H4 (cell line): Measurements from ENCODE around the gene CHADL. TPM values are rescaled to one million over a fixed set of nuclear protein-coding genes. Genes with fewer than 3 reads are reported as not detected.

ENCODE experiments used
- DNase-seq: peaks from one replicate; pipeline ENCODE4 v3.0.0-alpha.2; 2015; ENCODE audit warnings: low spot score
- total RNA-seq: library from RNA; depleted of rRNA; stranded (reverse); fragments of >200 nt; shearing (Covaris generic); gene quantifications from 2 replicates; pipeline ENCODE4 v1.2.3, GENCODE V29; 2014

The CHADL gene
- total RNA-seq, 1 experiment from 2014 or later = not detected

GRCh38 chr22:41256254-41257253 is 15.8 kb upstream of the CHADL start:
- peak; percentile 49 for DNase-seq

- DNase-seq = no peak
These were observed 13.5 kb upstream of the CHADL start for GRCh38 chr22:41254230-41254629.

GRCh38 chr22:41252365-41252764 is 11.6 kb upstream of the CHADL start:
- DNase-seq = no peak

GRCh38 chr22:41250127-41250526 is 9.4 kb upstream of the CHADL start:
- no peak for DNase-seq

GRCh38 chr22:41249442-41249841 is 8.7 kb upstream of the CHADL start:
- DNase-seq = no peak

- no peak for DNase-seq
These were observed 8.0 kb upstream of the CHADL start for GRCh38 chr22:41248758-41249157.

- no peak for DNase-seq
These were observed 7.6 kb upstream of the CHADL start for GRCh38 chr22:41248314-41248713.

GRCh38 chr22:41247703-41248102 is 7.0 kb upstream of the CHADL start:
- DNase-seq = no peak

- DNase-seq = no peak
These were observed 5.3 kb upstream of the CHADL start for GRCh38 chr22:41245917-41246499.

GRCh38 chr22:41243361-41243760 is 2.6 kb upstream of the CHADL start:
- DNase-seq = no peak

GRCh38 chr22:41242396-41243117 is 1.8 kb upstream of the CHADL start:
- no peak for DNase-seq

- DNase-seq = no peak
These were observed 474 bp upstream of the CHADL start for GRCh38 chr22:41241133-41241676.

- DNase-seq = no peak
These were observed 1.1 kb downstream of the CHADL start for GRCh38 chr22:41239443-41240128.

GRCh38 chr22:41238570-41239442 is 1.9 kb downstream of the CHADL start:
- no peak for DNase-seq

- DNase-seq = no peak
These were observed 2.8 kb downstream of the CHADL start for GRCh38 chr22:41237707-41238569.

GRCh38 chr22:41237036-41237706 is 3.6 kb downstream of the CHADL start:
- DNase-seq = no peak

- no peak for DNase-seq
These were observed 5.7 kb downstream of the CHADL start for GRCh38 chr22:41234815-41235695.

- no peak for DNase-seq
These were observed 9.4 kb downstream of the CHADL start for GRCh38 chr22:41231369-41231768.
